HepG2 (cell line): ENCODE measurements around the gene NT5C3B. TPM values are rescaled to one million over a fixed set of nuclear protein-coding genes. Genes with fewer than 3 reads are reported as not detected.

Experiments
- CEBPG ChIP-seq: IDR thresholded peaks from 2 replicates; pipeline ENCODE4 v1.6.1; 2016
- FOSL1 ChIP-seq: sonication (generic); formaldehyde crosslinking; IDR thresholded peaks from 2 replicates; pipeline ENCODE4 v1.9.0; 2021; ENCODE audit warnings: missing genetic modification reagents, borderline replicate concordance
- HMG20B ChIP-seq: conservative IDR thresholded peaks from 2 replicates; pipeline ENCODE4 v1.6.1; 2016; ENCODE audit warnings: missing genetic modification reagents, missing compliant biosample characterization
- IRF1 ChIP-seq: sonication (generic); formaldehyde crosslinking; IDR thresholded peaks from 2 replicates; pipeline ENCODE4 v1.4.0; 2020; ENCODE audit warnings: low read depth, mild to moderate bottlenecking, missing genetic modification reagents
- KLF15 ChIP-seq: sonication (generic); formaldehyde crosslinking; IDR thresholded peaks from 2 replicates; pipeline ENCODE4 v1.8.1; 2023; ENCODE audit warnings: borderline replicate concordance, mild to moderate bottlenecking, inconsistent platforms, missing genetic modification reagents, mixed read lengths
- MAZ ChIP-seq, 2 experiments: sonication (generic) in 1 of 2; formaldehyde crosslinking in 1 of 2; IDR thresholded peaks; 2 replicates each; pipeline versions ENCODE4 v1.5.0 to v1.6.1; 2012 to 2020; ENCODE audit warnings: low read depth in 2 of 2, mild to moderate bottlenecking in 2 of 2, borderline replicate concordance in 1 of 2, improper control_type of control experiment in 1 of 2, low read length in 1 of 2, missing genetic modification reagents in 1 of 2, moderate library complexity in 1 of 2
- MXD4 ChIP-seq: IDR thresholded peaks from 2 replicates; pipeline ENCODE4 v1.6.1; 2016; ENCODE audit warnings: mild to moderate bottlenecking, missing biosample characterization, missing genetic modification reagents
- SMC3 ChIP-seq: IDR thresholded peaks from 2 replicates; pipeline ENCODE4 v1.6.1; 2011; ENCODE audit warnings: low read length, improper control_type of control experiment
- TAF1 ChIP-seq: sonication (generic); formaldehyde crosslinking; IDR thresholded peaks from 2 replicates; pipeline ENCODE4 v1.4.0; 2020; ENCODE audit warnings: missing genetic modification reagents
- TIGD3 ChIP-seq: sonication (generic); formaldehyde crosslinking; IDR thresholded peaks from 2 replicates; pipeline ENCODE4 v1.5.1; 2020; ENCODE audit warnings: mild to moderate bottlenecking, missing genetic modification reagents, borderline replicate concordance
- ZBTB26 ChIP-seq: IDR thresholded peaks from 2 replicates; pipeline ENCODE4 v1.6.1; 2016; ENCODE audit warnings: missing compliant biosample characterization, missing genetic modification reagents, borderline replicate concordance
- ZBTB38 ChIP-seq: sonication (generic); formaldehyde crosslinking; IDR thresholded peaks from 2 replicates; pipeline ENCODE4 v1.5.1; 2020; ENCODE audit warnings: mild to moderate bottlenecking, missing genetic modification reagents
- ZFY ChIP-seq: sonication (generic); formaldehyde crosslinking; IDR thresholded peaks from 2 replicates; pipeline ENCODE4 v1.4.0; 2020; ENCODE audit warnings: missing genetic modification reagents
- ZNF205 ChIP-seq: IDR thresholded peaks from 2 replicates; pipeline ENCODE4 v1.6.1; 2018; ENCODE audit warnings: missing biosample characterization, missing genetic modification reagents
- ZNF207 ChIP-seq: fragments of 450-650 bp; IDR thresholded peaks from 2 replicates; pipeline ENCODE4 v1.6.1; 2016; ENCODE audit warnings: antibody characterized with exemption, borderline replicate concordance
- ZNF225 ChIP-seq: sonication (generic); formaldehyde crosslinking; IDR thresholded peaks from 2 replicates; pipeline ENCODE4 v1.4.0; 2020; ENCODE audit warnings: mild to moderate bottlenecking, missing genetic modification reagents
- ZNF292 ChIP-seq: sonication (generic); formaldehyde crosslinking; IDR thresholded peaks from 2 replicates; pipeline ENCODE4 v1.8.1; 2022; ENCODE audit warnings: mild to moderate bottlenecking, low read depth, missing genetic modification reagents, borderline replicate concordance
- ZNF703 ChIP-seq: sonication (generic); formaldehyde crosslinking; IDR thresholded peaks from 2 replicates; pipeline ENCODE4 v1.5.1; 2020; ENCODE audit warnings: missing genetic modification reagents, mild to moderate bottlenecking, moderate library complexity, borderline replicate concordance
- ZNF772 ChIP-seq: sonication (generic); formaldehyde crosslinking; IDR thresholded peaks from 2 replicates; pipeline ENCODE4 v1.5.0; 2020; ENCODE audit warnings: mild to moderate bottlenecking, missing genetic modification reagents
- ZNF781 ChIP-seq: sonication (generic); formaldehyde crosslinking; IDR thresholded peaks from 2 replicates; pipeline ENCODE4 v1.5.1; 2020; ENCODE audit warnings: borderline replicate concordance, mild to moderate bottlenecking, missing genetic modification reagents; ENCODE audit errors: not compliant biosample characterization
- ZNF788 ChIP-seq: sonication (generic); formaldehyde crosslinking; IDR thresholded peaks from 2 replicates; pipeline ENCODE4 v1.5.0; 2020; ENCODE audit warnings: mild to moderate bottlenecking, missing genetic modification reagents, borderline replicate concordance
- ZSCAN22 ChIP-seq: sonication (generic); formaldehyde crosslinking; IDR thresholded peaks from 2 replicates; pipeline ENCODE4 v1.4.0; 2020; ENCODE audit warnings: mild to moderate bottlenecking, missing genetic modification reagents
- polyA plus RNA-seq, 8 experiments: library from polyadenylated mRNA; depleted of rRNA in 3 of 8; stranded (reverse) in 7 of 8; unstranded in 1 of 8; fragments of >200 nt; fragmentation: Illumina TruSeq in 4 of 8; extraction: Trizol in 4 of 8; gene quantifications; 2 replicates each; pipeline versions ENCODE4 v1.2.1 to v1.2.3, GENCODE V29; 2011 to 2016; ENCODE audit warnings: low read depth in 4 of 8, missing spikeins in 1 of 8, mixed read lengths in 1 of 8; ENCODE audit not compliant: insufficient read depth in 1 of 8
- total RNA-seq, 5 experiments: library from RNA; depleted of rRNA; stranded (reverse); fragments of >200 nt; fragmentation: Illumina TruSeq; extraction: Trizol; gene quantifications; 2 replicates each; pipeline ENCODE4 v1.2.3, GENCODE V29; 2016; ENCODE audit warnings: low read depth in 1 of 5

NT5C3B gene
- total and polyA plus RNA-seq, 2 of the 13 experiments (the other 11 are each of a cell fraction or from before 2014, with no cell fraction given), result 104 to 126 TPM

GRCh38 chr17:41777157-41777573 is 58.9 kb downstream of the NT5C3B start (continued):
- no peak for TF ChIP-seq IRF1 (CRISPR knock-in tag)
- TF ChIP-seq ZNF205 (CRISPR knock-in tag), result peak; percentile 13; the same call in 1 of the 2 replicates
- TF ChIP-seq KLF15 (CRISPR knock-in tag), result no peak
- TF ChIP-seq MXD4 (CRISPR knock-in tag), result no peak
- peak; percentile 68 for TF ChIP-seq ZBTB38 (CRISPR knock-in tag)
- TF ChIP-seq ZNF225 (CRISPR knock-in tag), result 0 out of 2 replicates have a peak, but pooled peaks have one; percentile 17
- no peak for TF ChIP-seq ZFY (CRISPR knock-in tag)
- TF ChIP-seq ZNF703 (CRISPR knock-in tag), result no peak
- TF ChIP-seq ZNF788 (CRISPR knock-in tag), result peak; percentile 33; the same call in 1 of the 2 replicates
- peak; percentile 16; the same call in 1 of the 2 replicates for TF ChIP-seq SMC3
- no peak for TF ChIP-seq CEBPG
- 0 out of 2 replicates have a peak, but pooled peaks have one; percentile 34 for TF ChIP-seq TIGD3 (CRISPR knock-in tag)
- peak; percentile 52; the same call in 1 of the 2 replicates for TF ChIP-seq ZNF292 (CRISPR knock-in tag)
- TF ChIP-seq HMG20B (CRISPR knock-in tag), result no peak
- peak; percentile 51; the same call in 1 of the 2 replicates for TF ChIP-seq TAF1
- 0 out of 2 replicates have a peak, but pooled peaks have one; percentile 15 for TF ChIP-seq MAZ (IDR thresholded peaks at IDR 0.05; ENCODE audit: borderline replicate concordance, low read depth, low read length)
- TF ChIP-seq MAZ (CRISPR knock-in tag; IDR thresholded peaks at IDR 0.05; ENCODE audit: low read depth), result no peak
- TF ChIP-seq FOSL1, result no peak
- TF ChIP-seq ZBTB26 (CRISPR knock-in tag), result no peak
- TF ChIP-seq ZNF772 (CRISPR knock-in tag), result peak; percentile 38; the same call in 1 of the 2 replicates
- peak; percentile 64 for TF ChIP-seq ZNF781 (CRISPR knock-in tag)
- peak; percentile 97 for TF ChIP-seq ZSCAN22 (CRISPR knock-in tag)
- no peak for TF ChIP-seq ZNF207
